Ovary (tissue), 3 donors: ENCODE measurements around the gene PLPP7.

Source experiments
- CTCF ChIP-seq, 3 donors: fragments of 450-650 bp in 2 of 3; fragments of 200-600 bp in 1 of 3; IDR thresholded peaks; one replicate each; pipeline versions ENCODE4 v1.5.1 to v1.8.0; 2016 to 2022; ENCODE audit warnings: antibody characterized with exemption in 3 of 3, mild to moderate bottlenecking in 1 of 3
- EP300 ChIP-seq: sonication (generic); formaldehyde crosslinking; IDR thresholded peaks from one replicate; pipeline ENCODE4 v1.6.1; 2017; ENCODE audit warnings: antibody characterized with exemption
- POLR2A ChIP-seq: fragments of 450-650 bp; IDR thresholded peaks from one replicate; pipeline ENCODE4 v1.6.1; 2017; ENCODE audit warnings: antibody characterized with exemption, mild to moderate bottlenecking, moderate library complexity
- donor health status: DM: no; HTN: no; CAD: no.

- TF ChIP-seq CTCF (IDR thresholded peaks at IDR 0.05) (no peak), POLR2A (no peak), EP300 (no peak)
These were observed 8.2 kb upstream of the PLPP7 start for GRCh38 chr9:131281119-131281965.
